DMS79 (cell line): ENCODE measurements around the gene CITED2.

Source experiments
- DNase-seq: peaks from one replicate; lab custom pipeline; 2025; lab: John Stamatoyannopoulos, UW

The CITED2 gene

DNA sequence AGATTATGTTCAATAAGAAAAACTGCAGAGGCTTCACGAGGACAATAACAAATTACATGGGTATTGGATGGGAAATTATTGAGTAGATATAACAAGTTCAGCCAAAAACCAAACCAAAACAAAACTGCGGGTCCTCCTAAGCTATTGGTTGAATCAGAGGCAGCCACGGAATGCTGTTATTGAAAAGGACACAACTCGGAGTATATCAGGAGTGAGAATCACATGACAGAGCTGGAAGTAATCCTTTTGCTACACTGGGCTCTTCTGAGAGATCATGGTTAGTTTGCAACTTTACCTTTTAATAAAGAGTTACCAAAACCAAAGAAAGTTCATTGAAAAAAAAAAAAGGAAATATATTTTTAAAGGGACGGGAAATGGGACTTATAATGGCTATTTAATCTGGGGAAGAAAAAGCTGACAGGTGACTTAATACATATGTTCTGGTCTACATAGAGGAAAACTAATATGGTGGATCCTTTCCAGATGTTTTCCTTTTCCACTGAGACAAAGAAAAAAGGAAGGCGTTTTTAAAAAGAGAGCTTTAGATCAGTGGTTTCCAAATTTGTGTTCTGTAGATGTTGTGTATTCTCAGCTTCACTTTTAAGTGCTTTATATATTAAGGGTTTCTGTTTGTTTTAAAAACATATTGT is 6.9 kb upstream of the CITED2 start:
- no peak for DNase-seq

DNA sequence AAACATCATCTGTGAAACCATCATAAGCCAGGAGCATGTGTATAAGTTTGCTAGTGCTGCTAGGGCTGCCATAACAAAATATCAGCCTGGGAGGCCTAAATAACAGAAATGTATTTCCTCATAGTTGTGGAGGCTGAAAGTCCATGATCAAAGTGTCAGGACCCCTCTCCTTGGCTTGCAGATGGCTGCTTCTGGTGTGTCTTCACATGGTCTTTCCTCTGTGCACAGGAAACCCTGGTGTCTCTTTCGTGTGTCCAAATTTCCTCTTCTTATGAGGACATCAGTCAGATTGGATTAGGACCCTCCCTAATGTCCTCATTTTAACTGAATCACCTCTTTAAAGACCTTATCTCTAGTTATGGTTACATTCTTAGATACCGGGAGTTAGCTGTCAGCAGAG is 6.2 kb upstream of the CITED2 start:
- DNase-seq: no peak

DNA sequence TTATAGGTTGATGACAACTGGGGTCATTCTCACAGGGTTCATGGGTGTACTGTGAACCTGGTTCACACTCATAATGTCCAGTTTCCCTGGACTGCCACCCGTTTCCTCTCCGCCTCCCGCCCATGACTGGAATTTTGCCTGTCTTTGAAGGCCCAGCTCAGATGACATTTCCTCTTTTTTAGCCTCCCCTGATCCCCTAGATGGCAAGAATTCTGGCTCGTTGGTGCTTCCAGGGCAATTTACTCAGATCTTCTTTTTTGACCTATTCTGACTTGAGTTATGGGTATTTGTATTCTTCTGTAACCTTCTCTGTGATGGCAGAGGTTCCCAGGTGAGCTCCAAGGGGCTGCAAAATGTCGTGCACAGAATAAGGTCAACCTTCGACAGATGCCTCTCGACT is 5.7 kb upstream of the CITED2 start:
- DNase-seq: no peak

DNA sequence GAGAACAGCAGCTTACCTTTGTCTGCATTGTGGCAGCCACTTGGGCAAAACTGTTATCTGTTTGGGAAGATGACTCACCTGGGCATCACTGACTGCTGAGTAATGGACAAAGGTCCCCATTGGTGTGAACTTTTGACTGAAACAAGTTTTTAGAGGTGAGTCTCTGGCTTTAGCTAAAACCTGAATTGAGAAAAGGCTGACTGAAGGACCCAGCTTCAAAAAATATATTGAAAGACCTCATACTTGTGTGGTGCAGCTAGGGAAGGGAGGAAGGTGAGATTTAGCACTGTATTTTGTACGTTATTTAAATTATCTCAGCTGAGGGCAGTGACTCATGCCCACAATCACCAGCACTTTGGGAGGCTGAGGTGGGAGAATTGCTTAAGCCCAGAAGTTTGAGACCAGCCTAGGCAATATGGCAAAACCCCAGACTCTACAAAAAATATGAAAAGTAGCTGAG is 4.5 kb upstream of the CITED2 start:
- DNase-seq: no peak

DNA sequence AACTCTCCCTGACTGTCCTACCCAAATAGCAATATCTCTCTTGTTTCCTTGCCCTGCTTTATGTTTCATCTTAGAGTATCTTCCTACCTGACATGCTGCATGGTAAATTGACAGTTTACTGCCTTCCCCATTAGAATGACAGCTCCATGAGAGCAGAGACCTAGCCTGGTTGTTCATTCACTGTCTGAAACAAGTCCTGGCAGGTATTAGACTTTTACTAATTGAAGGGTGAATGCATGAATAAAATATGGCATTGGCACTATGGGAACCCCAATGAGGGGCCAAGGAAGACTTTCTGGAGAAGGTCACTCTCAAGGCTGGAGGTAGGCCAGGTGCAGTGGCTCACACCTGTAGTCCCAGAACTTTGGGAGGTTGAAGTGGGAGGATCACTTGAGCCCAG is 3.8 kb upstream of the CITED2 start:
- DNase-seq: no peak

DNA sequence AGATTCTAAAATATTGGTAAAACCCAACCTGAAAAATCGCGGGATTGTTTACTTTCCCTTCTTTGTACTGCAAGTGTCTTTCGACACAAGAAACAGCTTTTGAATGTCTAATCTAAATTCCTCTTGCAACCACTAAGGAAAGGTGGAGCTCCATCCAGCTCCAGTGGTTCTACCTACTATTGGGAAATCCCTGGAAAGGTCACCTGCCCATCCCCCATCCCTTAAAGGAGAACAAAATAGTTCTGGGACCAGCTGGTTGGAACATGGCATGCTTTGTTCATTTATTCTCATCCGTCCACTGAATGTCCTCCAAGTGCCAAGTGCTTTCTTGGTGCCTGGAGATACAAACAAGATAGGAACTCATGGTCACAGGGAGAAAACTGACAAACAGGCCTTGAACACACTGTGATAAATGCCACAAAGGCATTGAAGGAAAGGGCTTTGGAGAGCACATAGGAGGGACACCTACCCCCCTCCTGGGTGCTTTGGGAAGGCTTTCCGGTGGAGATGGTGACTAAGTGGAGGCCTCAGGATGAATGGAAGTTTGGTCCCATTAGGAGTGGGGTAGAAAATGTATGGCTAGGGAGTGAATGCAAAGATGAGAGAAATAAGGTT is 2.3 kb upstream of the CITED2 start:
- no peak for DNase-seq

DNA sequence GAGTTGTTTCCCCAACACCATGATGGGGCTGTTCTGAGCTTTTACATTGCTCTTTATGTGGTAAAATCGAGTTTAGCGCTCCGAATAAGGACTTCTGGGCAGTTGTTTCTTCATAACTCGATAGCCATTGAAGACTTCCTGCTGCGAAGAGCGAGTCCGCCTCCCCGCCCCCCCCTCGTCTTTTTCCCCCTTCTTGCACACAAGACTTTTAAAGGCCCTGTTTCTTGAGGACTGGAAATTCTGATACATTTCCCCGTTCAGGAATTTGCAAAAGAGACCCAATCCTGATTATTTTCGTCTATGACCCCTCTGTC is 1.5 kb upstream of the CITED2 start:
- no peak for DNase-seq

DNA sequence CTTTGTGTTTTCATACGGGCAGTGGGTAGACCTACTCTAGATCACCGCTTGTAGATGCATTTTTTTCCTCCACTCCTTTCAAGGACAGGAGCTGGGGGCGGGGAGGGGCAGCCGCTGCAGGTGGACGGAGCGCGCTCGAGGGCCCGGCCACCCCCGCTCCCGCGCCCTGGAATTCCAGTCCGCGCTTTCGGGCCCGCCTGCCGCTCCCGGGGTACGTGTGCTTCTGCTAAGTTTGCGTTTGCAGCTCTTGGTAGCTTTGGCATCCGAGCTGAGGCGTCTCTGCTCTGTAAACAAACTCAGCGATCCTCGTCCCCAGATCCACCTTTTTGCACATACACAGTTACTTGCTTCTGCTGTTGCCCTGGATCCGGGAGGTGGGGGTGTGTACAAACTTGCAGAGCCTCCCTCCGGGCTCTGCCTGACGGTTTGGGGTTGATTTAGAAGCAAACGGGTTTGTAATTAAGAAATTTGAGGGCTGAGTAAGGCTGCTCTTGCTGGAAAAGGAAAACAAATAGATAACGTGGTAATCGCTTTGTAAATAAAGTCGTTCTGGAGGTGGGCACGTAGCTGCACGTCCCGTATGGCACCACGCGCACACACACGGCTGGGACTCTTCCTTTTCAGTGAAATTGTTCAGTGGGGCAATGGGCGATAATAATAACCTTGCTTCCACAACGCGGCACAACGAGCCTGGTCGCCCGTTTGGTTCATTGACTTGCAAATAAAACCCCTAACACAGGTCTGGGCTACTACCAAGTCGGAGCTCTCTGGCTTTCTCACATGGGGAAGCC is 973 bp upstream of the CITED2 start:
- DNase-seq: peak; percentile 95

DNA sequence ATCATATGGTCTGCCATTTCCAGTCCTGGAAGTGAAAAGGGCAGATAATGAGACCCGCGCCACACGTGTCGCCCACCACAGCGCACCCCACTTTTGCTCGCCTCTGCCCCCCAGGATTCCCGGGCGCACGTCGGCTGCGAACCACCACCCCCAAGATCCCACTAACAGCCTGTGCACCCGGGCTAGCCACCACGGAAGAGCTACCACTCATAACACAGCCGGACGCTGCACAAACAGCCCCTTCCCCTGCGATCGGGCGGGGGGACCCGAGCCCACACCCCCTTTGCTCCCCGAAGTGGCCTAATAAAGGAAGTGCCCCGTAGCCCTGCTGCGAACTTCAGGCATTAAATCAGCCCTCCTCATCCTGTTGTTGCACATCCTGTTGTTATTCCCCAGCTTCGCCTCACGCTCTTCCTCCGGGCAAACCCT is 506 bp downstream of the CITED2 start:
- no peak for DNase-seq

DNA sequence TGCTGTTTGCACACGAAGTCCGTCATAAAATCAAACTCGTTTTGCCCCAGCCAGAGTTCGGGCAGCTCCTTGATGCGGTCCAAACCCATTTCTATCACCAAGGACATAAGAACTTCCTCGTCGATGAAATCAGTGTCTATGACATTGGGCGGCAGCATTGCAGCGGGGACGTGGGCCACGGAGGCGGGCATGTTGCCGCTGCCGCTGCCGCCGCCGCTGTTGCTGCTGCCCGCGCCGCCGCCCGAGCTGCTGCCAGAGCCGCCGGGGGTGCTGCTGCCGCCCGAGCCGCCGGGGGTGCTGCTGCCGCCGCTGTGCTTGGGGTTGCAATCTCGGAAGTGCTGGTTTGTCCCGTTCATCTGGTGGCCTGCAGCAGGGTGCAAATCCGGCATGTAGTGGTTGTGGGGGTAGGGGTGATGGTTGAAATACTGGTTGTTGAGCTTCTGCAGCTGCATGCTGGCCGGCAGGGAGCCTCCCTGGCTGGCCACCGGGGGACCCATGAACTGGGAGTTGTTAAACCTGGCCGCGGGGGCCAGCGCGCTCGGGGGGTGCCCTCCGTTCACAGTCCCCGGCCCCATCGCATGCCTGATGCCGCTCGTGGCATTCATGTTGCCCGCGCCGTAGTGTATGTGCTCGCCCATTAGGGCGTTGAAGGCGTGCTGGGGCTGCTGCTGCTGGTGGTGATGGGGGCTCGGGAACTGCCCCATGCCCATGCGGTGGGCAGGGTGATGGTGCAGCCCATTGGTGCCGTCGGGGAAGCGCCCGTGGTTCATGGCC is 1.1 kb downstream of the CITED2 start:
- DNase-seq: no peak

DNA sequence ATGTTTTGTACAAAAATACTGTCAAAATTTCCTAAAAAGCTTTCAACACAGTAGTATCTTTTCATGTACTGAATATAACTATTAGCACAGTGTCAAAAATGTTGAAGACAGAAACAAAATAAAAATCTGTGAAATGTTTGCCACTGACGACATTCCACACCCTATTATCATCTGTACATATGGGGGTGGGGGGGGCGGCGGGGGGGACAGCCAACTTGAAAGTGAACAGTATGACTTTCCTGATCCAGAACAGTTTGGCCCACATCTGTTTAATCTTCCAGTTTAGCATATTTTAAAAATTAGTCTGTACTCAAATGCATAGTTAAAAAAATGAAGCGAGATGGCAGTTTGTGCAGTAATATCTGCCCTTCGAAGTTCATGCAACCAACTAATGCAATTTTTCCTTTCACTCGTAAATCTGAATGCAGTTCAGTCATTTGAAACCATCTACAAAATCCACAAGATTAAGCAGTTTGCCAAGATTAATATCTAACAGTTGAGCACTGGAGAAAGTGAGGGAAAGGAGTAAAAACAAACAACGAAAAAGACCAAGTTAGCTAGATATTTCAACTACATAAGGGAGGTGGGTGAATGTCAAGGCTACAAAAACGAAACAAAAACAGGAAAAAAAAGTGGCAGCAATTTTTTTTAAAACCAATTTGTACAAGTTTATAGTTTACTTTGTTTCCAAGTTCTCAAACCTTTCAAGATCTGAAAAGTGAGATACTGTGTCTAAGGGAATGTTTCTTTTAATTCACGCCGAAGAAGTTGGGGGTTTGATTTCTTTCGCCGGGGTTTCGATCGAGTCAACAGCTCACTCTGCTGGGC is 1.9 kb downstream of the CITED2 start:
- no peak for DNase-seq

DNA sequence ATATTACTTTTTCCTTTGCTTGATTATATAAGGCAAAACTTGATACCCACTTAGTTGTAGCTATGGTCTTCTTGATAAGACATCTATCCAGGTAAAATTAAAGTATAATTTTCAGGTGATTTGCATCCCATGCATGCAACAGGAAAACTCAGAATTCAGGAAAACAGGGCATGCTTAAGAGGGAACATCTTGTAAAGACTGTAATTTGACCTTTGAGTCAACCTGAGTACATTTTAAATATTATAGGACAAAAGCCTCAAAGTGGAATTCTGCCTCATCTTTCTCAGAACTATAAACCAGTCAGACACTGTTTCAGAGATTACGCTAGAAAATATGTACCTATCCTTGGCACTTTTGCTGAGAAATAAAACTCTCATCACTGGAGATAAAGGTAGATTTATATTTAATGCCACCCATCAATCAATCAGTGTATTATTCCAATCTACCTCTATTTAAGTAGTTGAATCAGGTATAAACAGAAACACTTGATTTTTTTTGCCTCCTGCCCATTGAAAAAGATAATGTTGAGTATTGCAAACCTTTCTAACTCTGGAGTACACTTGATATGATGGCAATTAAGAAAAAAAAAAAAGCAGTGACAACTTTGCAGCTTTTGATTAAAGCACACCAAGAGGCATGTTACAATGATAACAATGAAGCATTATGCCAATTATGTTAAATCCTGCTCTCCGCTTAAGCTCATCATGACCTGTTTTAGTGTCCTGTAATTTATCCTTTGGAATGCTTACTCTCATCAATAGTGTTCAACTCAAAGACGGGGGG is 2.8 kb downstream of the CITED2 start:
- no peak for DNase-seq

DNA sequence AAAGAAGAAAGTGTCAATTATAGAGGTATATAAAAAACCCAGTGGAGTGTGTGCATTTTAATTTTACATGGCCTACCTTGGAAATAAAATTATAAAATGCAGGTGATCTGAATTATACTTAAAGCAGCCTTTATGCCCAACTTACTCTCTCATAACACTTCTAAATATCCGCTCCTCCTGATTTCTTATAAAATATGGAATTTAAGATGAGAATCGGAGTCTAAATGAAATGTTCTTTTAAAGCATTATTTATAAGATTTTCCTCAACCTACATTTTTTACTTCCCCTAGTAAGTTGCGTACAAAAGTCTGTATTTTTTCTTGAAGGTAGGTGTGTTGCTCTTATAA is 3.5 kb downstream of the CITED2 start:
- DNase-seq: no peak

DNA sequence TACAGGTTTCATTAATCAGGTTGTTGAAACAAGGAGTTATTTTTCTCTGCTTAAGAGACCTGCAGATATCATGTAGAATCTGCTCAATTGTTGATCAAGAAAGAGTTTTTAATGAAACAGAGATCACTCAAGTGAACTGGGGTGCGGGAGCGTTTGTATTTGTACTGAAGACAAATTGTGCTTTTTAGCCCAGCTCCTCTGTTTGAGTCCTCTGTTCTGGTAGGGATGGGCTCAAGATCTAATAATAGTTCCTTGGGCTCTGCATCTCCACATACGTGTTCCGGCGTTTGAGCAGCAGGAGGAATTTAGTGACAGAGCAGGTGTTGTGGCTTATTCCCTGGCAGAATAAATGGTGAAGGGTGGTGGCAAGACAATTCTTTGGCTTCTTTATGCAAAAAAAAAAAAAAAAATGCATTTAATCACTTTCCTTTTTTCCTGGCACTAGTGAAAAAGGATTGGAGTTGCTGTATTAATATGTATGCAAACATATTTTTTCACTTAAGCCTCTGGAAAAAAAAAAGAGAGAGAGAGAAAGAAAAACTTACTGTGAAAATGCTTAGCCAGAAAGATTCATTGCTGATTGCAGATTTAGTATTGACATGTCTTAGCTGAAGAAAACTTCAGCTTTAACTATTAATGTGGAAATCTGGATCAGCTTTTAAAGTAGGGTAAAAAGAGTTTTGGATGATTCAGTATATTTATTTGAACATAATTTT is 4.0 kb downstream of the CITED2 start:
- DNase-seq: peak; percentile 20

DNA sequence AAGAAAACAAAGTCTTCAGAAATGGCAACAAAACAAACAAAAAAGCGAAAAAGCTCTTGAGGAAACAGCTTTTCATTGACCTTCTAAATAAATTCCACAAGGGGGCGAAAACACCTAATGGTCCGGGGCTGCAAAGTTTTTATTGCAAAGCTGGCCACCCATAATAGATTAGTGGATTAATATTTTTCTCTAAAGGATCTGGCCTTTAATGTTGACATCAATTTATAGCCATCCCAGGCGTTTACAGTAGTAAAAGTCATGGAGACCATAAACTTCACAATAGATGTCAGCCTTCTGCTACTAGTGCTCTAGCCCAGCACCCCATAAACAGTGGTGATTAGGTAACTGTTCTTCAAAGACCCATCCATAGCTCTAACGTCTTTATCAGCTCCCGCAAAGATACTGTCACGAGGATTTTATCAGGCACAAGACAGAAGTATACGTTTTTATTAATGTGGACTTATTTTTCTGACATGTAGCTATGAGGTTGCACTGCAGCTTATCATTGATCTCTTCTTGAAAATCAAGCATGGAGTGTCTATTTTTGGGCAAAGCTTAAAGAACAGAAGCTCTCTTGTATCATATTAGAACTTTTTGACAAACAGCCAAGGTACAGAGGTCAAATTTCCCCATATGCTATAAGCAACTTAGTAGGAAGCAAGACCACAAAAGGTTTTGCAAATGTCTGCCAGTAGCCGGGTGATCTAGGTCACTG is 4.7 kb downstream of the CITED2 start:
- DNase-seq: no peak

DNA sequence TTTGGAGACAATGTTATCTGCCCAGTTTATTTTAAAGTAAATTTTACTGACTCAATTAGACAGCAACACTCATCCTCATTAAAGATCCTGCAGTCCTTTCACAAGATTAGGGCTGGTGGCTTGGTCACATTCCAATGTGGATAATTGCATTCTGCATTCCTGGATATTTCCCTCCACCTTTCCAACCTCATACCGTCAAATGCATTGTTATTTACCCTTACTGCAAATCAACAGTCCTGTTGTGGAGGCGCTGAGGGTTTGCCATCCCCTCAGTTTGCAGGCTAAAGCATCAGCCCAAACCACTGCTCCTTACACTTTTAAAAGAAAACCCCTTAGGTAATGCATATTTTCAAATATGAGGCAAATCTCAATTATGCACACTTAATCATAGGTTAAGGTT is 5.4 kb downstream of the CITED2 start:
- DNase-seq: no peak

DNA sequence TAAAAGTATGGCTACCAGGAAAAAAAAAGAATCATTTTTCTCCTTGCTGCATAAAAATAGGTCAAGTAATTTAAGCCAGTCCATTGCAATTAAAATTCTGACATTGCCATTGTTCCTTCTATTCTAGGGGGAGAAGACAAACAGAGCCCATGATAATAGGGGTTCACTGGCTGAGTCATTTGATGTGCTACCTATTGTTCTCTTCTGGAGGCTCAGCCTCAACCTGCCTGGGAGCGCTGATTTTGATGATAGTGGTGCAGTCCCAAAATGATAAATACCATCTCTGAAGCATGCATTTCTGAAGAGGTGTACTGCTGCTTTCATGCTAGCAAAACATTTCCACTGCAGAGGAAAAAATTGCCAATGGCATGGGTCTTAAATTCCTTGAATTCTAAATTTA is 5.8 kb downstream of the CITED2 start:
- no peak for DNase-seq

DNA sequence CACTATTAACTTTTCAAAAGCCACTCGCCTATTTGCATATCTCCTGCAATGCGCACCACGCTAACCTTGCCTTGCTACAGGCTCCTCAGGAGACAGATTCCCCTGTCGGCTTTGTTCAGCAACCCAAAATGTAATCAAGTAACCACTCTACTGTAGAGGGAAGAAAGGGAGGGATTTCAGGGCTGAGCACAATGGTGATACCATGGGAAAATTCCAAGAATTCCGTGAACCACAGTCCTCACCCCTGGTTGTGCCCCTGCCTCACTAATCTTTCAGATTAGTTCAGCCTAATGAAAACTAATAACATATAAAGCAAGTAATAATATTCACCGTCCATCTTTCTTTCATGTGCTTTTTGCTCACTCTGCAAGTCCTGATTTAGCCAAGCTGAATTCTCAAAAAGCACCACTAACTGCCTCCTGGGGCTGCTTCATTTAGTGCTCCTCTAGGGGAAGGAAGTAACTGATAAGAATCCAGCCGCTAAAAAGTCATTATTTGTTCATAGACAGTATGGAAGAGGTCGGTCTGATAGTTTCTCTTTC is 6.6 kb downstream of the CITED2 start:
- no peak for DNase-seq

DNA sequence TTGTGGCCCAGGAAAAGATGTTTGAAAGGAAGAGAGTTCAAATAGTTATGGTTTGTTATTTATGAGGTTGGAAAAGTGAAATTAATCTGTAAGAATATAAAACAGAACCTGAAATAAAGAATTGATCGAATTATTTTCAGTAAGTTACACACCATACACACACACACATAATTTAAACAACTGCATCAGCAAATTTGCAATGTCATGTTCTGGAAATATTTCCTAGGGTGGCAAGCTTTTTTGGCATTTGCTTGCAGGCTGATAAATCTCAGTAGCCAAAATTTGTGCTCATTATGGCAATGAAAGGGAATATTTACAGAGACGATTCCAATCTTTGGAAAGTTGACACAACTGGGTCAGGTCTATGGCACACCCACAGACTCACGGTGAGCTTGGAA is 9.5 kb downstream of the CITED2 start:
- DNase-seq: no peak
